Subcutaneous adipose tissue (tissue), 4 donors: ENCODE data around the gene PKHD1. TPM values are rescaled to one million over a fixed set of nuclear protein-coding genes. Genes with fewer than 3 reads are reported as not detected.

Experiments
- total RNA-seq, 4 donors: library from RNA; depleted of rRNA; stranded (reverse); fragments of >200 nt; gene quantifications; one replicate each; pipeline ENCODE4 v1.1.0, GENCODE V29; 2016
- TF ChIP-seq, protein P1 (sequence below): fragments of 450-650 bp; IDR thresholded peaks from one replicate; pipeline ENCODE4 v1.5.1; 2016; ENCODE audit warnings: low read depth, mild to moderate bottlenecking, control low read depth, antibody characterized with exemption, moderate library complexity

The PKHD1 gene
- total RNA-seq, 4 donors from 2014 or later = under 0.01 to 1.1 (median 0.35) TPM

DNA sequence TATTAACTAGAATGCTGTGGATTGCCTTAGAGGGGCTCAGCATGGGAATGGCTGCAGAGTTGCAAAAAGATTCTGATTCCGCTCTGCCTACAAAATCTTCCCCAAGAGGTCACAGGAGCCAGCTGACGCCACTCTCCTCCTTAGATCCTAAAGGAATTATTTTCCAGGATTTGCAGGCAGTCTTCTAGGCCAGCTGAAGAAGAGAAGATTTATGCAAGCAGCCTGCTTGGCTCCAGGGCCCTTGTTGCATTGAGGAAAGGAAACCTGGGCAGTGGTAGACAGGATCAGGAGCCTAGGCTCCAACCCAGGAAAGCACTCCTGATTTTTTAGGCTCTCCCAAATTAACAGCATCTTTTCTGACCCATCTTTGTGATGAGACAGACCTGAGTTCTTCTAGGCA is 245.8 kb downstream of the PKHD1 start:
- TF ChIP-seq, protein P1, sequence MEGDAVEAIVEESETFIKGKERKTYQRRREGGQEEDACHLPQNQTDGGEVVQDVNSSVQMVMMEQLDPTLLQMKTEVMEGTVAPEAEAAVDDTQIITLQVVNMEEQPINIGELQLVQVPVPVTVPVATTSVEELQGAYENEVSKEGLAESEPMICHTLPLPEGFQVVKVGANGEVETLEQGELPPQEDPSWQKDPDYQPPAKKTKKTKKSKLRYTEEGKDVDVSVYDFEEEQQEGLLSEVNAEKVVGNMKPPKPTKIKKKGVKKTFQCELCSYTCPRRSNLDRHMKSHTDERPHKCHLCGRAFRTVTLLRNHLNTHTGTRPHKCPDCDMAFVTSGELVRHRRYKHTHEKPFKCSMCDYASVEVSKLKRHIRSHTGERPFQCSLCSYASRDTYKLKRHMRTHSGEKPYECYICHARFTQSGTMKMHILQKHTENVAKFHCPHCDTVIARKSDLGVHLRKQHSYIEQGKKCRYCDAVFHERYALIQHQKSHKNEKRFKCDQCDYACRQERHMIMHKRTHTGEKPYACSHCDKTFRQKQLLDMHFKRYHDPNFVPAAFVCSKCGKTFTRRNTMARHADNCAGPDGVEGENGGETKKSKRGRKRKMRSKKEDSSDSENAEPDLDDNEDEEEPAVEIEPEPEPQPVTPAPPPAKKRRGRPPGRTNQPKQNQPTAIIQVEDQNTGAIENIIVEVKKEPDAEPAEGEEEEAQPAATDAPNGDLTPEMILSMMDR = no peak

DNA sequence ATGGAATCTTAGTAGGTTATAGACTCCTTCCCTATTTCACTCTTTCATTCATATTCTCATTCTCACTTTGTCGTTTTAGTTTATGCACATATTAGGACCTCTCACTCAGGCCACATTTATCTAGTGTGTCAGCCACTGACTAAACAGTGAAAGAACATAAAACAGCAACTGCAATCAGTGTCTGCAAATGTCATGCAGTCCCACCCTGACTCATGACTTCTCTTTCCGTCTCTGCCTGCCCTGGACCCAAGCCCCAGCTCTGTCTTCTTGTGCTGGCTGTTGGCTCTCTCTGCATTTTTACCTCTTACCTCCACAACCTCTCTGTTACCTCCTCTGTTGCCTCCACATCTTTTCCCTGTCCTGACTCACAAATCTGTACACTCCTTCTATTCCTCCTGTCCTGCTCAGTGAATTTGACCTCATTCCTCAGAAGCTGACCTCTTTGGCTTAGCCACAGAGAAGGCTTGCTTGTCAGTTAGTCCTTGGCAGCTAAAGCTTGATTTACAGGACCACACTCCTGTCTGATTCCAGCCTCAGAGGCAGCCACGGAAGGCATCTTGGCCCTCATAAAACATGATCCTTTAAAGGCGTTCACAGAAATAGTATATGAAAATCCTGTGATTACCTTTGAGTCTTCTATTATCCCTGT is 247.6 kb downstream of the PKHD1 start:
- TF ChIP-seq, protein P1 = no peak

DNA sequence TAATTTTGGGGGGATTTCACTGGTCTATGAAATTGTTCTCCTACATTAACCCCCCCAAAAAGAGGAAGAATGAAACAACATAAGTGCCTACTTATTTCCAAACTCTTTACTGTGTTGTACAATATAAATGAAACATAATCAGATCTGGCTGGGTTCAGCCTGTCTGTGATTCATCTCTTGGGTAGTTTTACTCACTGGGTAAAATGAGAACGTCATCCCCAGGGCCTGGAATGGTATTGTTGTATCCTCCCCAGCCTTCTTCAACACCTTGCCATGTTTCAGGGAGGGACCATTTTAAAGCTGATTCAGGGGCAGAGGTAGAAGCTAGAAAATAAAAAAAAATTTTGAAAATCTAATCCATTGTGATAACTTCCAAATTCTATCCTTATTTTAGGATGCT is 256.7 kb downstream of the PKHD1 start:
- TF ChIP-seq, protein P1 = no peak

DNA sequence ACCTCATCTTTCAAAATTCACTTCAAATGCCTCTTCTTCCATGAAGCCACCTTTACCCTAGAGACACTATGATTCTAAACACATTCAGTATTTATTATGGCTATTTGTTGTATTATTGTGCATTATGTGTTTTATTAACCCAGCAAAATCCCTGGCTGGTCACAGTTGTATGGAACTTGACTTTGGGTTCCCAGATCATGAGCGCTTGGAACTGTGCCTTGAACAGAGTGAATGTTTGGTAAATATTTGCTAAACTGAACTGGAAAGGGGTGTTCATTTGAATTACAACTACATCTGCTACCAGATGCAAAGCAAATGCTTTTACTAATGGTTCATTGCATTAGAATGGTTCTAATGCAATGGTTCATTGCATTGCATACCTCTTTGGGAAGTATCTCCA is 259.8 kb downstream of the PKHD1 start:
- TF ChIP-seq, protein P1 = no peak

DNA sequence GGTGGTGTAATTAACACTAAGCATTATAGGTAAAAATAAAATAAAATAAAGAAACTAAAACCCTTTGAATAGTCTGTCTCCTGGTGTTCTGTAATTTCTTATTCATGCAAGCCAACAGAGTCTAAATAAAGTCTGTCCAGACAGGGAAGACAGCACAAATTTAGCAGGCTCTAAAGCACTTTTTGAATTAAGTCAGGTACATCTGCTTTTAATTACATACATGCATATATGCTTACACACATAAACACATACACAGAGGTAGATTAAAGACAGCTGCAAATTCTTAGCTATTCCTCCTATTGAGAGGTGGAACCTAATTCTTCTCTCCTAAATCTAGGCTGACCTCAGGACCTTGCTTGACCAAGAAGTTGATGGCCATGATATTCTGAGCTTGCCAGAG is 262.5 kb downstream of the PKHD1 start:
- TF ChIP-seq, protein P1 = no peak

DNA sequence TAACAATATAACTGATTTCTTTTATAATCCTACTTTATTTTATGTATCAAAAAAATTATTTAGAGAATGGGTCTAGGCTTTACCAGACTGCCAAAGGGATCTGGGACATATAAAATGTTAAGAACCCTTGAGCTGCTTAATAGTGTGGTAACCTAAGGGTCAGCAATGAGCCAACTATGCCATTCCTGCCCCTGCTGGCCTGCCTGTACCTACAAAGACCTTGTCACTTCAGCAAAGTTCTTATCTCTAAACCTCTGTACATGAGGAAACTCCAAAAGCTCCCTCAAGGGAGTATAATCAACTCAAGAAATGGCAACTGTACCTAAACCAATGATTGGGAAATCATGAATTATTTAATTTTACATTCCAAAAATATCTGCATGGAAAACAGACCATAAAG is 266.9 kb downstream of the PKHD1 start:
- TF ChIP-seq, protein P1 = no peak

DNA sequence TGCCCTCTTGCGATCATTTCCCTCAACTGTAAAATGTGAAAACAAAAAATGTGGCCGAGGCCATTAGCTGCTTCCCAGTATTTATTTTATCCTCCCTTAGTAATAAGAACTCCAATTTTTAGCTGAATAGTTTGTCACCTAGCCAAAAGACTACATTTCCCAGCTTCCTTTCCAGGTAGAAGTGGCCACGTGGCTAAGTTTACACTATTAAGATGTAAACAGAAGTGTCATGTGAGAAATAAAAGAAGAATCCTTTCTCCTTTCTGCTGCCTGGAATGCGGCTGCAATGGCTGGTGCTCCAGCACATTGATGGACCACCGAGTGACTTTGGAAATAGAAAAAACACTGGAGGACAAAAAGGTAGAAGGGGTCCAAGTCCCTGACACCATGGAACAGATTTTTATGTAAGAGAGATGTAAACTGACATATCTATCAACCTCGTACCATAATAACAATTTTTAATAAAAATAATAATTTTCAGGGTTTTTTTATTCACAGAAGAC is 268.8 kb downstream of the PKHD1 start:
- TF ChIP-seq, protein P1 = no peak
